Thyroid gland (tissue), 4 donors: ENCODE results near the gene DOK7.
"Not testable (repeated sequence)": the region's sequence is repeated elsewhere in the genome, so short reads cannot be mapped to it uniquely, and the experiment has no call there.

ENCODE experiments used
- CTCF ChIP-seq, 6 experiments: fragments of 200-600 bp in 3 of 6; fragments of 450-650 bp in 3 of 6; sonication (generic) in 3 of 6; IDR thresholded peaks; one replicate each; pipeline ENCODE4 v1.5.1; 2016 to 2019; ENCODE audit warnings: antibody characterized with exemption in 6 of 6, mild to moderate bottlenecking in 2 of 6, inconsistent platforms in 1 of 6, moderate library complexity in 1 of 6
- POLR2A ChIP-seq, 2 donors: fragments of 450-650 bp; IDR thresholded peaks; one replicate each; pipeline ENCODE4 v1.6.1; 2017; ENCODE audit warnings: antibody characterized with exemption in 2 of 2, mild to moderate bottlenecking in 2 of 2, moderate library complexity in 1 of 2

- TF ChIP-seq POLR2A, CTCF (IDR thresholded peaks at IDR 0.05): not testable (repeated sequence)
These were observed 4.0 kb upstream of the DOK7 start for GRCh38 chr4:3459156-3459555.
